NCI-H146 (cell line): ENCODE data around the gene IMMP2L.
"Not testable (repeated sequence)": the region's sequence is repeated elsewhere in the genome, so short reads cannot be mapped to it uniquely, and the experiment has no call there.

Source experiments
- DNase-seq: peaks from one replicate; lab custom pipeline; 2025; lab: John Stamatoyannopoulos, UW

The IMMP2L gene

DNA sequence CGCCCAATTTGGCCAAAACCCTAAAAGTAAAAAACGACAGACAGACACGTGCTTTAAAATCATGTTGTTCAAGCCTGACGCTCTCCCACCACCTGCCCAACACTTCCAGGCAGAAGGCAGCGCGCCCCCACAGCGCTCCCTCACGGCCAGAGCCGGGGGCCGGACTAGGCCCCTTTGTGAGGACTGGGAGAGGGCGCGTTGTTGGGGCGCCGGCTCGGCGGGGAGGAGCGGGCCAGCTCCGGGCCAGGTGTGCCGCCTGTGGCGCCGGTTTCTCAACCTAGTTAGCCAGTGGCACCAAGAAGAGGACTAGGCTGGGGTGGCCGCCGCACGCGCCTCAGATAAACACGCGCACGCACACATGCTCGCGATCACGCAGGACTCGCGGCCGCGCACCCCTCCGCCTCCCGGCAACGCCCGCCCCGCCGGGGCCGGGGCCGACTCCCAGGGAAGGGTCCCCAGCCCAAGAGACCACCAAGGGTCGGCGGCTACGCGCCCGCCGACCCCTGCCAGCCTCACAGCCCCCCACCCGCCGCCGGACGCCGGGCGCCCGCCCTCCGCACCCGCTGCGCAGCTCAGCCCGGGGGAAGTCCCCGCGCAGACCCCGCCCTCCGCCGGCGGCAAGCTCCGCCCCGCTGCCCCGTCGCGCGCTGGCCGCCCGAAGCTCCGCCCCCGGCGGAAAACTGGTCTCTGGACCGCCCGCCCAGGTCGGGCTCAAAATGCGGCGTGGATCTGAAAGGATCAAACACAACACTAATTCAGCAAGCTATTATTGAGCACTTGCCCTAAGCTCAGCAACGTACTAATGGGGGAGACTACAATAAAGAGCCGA lies at the start of gene IMMP2L:
Gene IMMP2L (minus strand): TSS at position 589 of the 829 bp plus-strand sequence.
- DNase-seq = peak; percentile 87

DNA sequence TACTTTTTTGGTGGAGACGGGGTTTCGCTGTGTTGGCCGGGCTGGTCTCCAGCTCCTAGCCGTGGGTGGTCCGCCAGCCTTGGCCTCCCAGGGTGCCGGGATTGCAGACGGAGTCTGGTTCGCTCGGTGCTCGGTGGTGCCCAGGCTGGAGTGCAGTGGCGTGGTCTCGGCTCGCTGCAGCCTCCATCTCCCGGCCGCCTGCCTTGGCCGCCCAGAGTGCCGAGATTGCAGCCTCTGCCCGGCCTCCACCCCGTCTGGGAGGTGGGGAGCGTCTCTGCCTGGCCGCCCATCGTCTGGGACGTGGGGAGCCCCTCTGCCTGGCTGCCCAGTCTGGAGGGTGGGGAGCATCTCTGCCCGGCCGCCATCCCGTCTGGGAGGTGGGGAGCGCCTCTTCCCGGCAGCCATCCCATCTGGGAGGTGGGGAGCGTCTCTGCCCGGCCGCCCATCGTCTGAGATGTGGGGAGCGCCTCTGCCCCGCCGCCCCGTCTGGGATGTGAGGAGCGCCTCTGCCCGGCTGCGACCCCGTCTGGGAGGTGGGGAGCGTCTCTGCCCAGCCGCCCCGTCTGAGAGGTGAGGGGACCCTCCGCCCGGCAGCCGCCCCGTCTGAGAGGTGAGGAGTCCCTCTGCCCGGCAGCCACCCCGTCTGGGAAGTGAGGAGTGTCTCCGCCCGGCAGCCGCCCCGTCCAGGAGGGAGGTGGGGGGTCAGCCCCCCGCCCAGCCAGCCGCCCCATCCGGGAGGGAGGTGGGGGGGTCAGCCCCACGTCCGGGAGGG lies 47.4 kb upstream of the IMMP2L start:
- DNase-seq = not testable (repeated sequence)

DNA sequence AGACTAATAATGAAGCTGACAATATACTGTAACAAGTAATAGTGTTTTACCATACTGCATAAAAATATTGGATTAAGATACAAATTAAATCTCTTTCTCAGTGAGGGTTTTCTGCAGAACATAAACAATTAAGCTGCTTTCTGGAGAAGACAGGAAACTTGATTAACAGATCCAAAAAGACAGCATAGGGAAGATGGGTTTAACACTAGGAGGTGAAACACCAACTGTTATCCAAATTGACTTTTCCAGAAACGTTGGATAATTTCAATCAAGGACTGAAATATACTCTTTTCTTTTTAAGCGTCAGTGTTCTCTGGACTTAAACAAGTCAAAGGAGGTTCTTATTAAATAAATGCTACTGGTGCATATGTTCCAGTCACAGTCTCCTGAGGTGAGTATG lies 45.3 kb upstream of the IMMP2L start:
- no peak for DNase-seq

DNA sequence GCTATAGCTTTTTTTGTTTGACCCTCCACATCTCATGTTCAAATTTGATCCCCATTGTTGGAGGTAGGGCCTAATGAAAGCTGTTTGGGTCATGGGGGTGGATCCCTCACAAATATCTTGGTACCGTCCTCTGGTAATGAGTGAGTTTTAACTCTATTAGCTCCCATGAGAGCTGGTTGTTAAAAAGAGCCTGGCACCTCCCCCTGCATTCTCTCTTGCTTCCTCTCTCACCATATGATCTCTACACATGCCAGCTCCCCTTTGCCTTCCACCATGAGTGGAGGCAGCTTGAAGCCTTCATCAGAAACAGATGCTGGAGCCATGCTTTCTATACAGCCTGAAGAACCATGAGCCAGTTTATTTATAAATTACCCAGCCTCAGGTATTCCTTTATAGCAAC lies 43.0 kb upstream of the IMMP2L start:
- DNase-seq = no peak

DNA sequence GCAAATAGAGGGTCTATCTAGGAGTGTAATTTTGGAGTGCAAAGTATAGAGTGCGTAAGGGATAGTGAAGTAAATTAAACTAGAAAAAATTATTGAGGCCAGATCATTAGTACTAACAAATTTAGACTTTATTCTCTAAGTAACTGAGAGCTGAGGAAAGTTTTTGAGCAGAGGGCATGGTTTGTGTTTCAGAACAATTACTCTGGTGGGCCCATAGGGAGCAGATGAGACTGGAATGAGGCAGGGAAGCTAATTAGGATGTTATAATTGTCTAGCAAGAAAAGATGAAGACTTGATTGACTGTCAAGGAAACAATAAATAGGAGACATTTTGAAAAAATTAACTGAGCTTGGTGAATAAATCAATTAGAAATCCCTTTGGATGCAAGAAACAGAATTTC lies 37.8 kb upstream of the IMMP2L start:
- no peak for DNase-seq

DNA sequence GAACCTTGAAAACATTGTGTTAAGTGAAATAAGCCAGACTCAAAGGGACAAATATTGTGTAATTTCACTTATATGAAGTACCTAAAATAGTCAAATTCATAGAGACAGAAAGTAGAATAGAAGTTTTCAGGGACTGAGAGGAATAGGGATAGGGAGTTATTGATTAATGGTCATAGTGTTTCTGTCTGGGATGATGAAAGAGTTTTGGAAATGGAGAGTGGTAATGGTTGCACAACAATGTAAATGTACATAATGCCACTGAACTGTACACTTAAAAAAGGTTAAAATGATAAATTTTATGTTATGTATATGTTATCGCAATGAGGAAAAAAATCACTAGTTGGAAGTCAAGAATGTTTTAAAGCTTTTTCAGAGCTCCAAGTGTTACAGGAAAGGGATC lies 33.5 kb upstream of the IMMP2L start:
- DNase-seq = no peak

DNA sequence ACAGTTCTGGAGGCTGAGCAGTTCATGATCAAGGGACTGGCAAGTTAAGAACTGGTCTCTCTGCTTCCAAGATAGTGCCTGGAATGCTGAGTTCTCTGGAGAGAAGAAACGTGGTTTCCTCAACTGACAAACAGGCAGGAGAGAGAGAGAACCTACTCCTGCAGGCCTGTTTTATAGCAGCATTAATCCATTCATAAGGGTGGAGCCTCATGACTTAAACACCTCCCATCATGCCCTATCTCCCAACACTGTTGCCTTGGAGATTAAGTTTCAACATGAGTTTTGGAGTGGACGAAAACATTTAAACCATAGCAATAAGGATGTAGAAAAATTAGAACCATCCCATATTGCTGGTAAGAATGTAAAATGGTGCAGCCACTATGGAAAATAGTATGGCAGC lies 32.3 kb upstream of the IMMP2L start:
- DNase-seq = no peak

- DNase-seq = no peak
Observed at GRCh38 chr7:111593343-111593742, 31.1 kb upstream of the IMMP2L start.

- no peak for DNase-seq
Observed at GRCh38 chr7:111588065-111588433, 25.8 kb upstream of the IMMP2L start.

GRCh38 chr7:111587410-111588064 lies 25.2 kb upstream of the IMMP2L start:
- DNase-seq = no peak

DNA sequence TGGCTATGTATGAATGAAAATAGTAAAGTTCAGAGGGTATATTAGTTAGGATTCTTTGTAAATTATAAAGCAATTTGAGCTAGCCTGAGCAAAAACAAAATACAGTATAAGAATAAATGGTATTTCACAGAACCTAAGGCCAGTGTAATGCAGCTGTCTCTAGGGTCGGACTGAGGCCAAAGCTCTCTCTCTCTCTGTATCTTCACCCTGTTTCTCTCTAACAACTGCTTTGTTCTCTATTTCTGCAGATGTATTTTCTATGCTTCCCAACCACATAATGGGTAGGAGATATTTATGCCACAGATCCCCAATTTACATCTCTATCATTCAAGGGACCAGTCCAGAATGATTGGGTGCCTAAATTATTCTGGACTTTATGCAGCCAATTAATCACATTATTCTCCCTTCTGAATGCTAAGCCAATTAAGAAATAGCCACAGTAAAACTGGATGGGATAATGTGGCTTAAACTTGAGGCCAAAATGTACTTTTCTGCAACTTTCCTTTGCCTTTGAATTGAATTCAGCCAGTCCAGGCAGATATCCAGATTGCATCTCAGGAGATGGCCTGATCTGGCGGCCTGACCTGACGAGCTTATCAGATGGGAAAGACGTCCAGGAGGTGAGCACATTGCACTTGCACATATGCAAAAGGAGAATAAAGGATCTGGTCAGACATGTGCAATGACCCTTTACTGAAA lies 24.6 kb upstream of the IMMP2L start:
- DNase-seq = no peak

- DNase-seq = not testable (repeated sequence)
Observed at GRCh38 chr7:111581784-111582488, 19.6 kb upstream of the IMMP2L start.

- not testable (repeated sequence) for DNase-seq
Observed at GRCh38 chr7:111581207-111581606, 18.9 kb upstream of the IMMP2L start.

DNA sequence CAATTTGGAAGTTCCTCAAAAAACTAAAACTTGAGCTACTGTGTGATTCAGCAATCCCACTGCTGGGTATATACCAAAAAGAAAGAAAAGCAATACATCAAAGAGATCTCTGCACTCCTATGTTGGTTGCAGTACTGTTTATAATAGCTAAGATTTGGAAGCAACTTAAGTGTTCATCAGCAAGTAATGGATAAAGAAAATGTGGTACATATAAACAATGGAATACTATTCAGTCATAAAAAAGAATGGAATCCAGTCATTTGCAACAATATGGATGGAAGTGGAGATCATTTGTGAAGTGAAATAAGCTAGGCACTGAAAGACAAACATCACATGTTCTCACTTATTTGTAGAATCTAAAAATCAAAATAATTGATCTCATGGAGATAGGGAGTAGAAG lies 16.5 kb upstream of the IMMP2L start:
- DNase-seq = no peak

DNA sequence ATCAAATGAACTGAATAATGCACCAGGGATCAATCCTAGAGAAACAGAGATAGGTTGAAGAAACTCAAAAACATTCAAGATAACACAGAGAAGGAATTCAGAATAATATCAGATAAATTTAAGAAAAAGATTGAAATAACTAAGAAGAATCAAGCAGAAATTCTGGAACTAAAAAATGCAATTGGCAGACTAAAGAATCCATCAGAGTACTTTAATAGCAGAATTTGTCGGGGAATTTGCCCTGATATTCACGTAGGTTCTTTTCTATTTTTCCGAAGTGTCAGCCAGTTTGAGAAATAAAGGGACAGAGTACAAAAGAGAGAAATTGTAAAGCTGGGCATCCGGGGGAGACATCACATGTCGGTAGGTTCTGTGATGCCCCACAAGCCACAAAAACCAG lies 9.4 kb upstream of the IMMP2L start:
- DNase-seq = no peak

- no peak for DNase-seq
Observed at GRCh38 chr7:111568870-111569462, 6.7 kb upstream of the IMMP2L start.

DNA sequence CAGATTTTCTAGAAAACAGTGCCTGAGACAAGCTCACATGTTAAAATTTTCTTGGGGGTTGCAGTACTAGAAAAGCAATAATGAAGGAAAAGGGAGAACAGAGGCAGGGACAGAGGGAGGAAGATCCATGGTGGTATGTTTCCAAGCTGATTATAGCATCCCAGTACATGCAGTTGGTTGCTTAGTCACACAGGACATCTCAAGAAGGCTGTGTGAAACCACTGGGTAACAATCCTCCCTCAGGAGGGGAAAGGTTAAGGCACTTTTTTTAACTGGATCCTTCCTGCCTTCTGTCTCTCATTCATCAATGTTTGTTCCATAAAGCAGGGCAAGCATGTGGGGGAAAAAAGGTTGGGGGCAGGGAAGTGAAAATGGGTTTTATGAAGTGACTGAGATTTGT lies 6.1 kb upstream of the IMMP2L start:
- no peak for DNase-seq

DNA sequence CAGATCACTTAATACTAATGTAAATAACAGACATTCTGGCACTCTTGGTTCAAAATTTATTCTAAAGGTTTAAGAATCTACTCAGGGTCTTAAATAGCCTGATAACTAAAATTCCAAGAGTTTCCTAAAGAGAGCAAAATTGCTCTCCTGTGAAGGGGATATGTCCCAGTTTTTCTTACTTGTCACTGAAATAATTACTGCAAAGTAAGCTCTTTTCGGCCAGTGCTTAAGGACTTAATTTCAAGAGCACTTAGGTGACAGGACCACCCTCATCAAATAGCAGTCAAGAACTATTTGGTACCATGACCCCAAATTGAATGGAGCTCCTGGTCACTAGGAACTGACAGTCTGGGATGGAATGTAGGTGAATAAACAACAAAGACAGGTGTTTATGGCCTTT lies 1.8 kb upstream of the IMMP2L start:
- no peak for DNase-seq

GRCh38 chr7:111561654-111561903 lies 713 bp downstream of the IMMP2L start:
- no peak for DNase-seq

- no peak for DNase-seq
Observed at GRCh38 chr7:111560773-111561653, 1.3 kb downstream of the IMMP2L start.

DNA sequence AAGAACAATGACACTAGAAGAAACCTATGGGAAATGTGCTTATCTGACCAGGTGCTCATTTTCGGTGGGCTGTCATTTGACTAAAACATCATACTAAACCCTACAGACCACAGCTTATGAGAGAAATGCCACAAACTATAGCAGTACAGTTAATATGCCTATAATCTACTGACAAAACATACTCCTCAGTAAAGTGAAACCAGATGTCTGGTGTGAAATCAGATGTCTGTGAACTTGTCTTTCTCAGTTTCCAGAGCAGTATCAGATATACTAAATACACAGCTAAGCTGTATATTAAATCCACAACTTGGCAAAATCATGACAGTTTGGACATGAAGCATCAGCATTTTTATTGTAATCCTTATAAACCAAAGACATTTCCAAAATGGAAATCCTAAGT lies 3.3 kb downstream of the IMMP2L start:
- no peak for DNase-seq
